ENCODE results near the gene CD7. TPM values are rescaled to one million over a fixed set of nuclear protein-coding genes. Genes with fewer than 3 reads are reported as not detected.

CD7 gene
- polyA plus RNA-seq, 3 donors, result 0.38 to 3.6 (median 0.42) TPM

DNA sequence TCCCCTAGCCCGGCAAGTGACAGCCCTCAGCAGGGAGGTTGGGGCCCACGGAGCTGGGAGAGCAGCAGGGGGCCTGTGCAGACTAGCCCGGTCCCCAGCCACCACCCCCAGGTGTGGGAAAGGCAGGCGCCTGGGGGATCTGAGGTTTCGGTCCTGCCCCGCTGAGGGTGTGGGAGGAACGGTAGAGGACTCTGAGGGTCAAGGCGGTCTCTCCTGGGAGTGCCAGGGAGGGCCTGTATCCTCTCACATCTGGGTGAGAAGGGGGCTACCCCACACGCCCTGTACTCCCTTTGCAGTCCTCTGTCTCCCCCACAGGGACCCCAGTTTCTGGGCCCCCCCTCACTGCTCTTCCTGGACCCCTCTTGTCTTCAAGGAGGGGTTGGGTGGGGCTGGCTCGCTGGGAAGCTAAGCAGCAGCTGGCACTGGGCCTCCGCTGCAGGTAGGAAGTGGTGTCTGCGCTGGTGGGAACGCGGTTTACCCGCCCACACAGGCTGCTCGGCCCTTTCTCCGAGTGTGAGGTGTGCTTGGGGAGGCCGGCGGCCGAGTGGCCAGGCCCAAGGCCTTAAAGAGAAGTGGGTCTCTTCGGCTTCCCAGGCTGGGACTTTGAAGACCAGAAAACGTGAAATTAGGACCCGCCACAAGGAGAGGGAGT lies 15.4 kb downstream of the CD7 start:
- H3K4me2 ChIP-seq (replicated peaks; ENCODE audit: extremely low read depth, low read length, poor library complexity, severe bottlenecking), result no peak overlapping the region

DNA sequence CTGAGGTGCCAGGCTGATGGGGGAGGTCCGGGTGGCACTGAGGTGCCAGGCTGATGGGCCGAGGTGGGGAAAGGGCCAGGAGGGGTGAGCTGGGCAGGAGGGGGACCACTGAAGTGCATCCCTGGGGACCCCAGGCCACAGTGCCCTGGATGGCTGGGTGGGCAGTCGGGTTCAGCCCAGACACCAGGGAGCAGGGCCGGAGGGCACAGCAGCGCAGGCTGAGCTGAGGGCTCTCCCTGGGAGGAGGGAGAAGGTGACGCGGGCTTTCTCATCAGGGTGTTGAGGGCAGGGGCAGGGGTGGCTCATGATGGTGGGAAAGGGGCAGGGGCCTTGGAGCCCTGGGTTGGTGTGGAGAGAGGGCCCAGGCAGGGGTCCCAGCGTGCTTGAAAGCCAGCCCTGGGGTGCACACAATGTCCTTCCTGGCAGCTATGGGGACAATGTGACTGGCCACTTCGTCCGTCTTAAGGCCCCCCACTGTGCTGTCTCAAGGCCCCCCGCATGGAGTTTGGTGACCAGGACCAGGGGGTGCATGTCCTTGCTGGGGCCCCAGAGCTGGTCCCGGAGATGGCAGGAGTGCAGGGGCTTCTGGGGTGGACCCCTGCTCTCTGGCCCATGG lies 16.0 kb downstream of the CD7 start:
- Histone ChIP-seq H3K4me3 (replicated peaks in 1 of 3; ENCODE audit: low read depth in 2 of 3, low read length in 3 of 3) (no peak overlapping the region), H4K20me1 (ENCODE audit: insufficient read depth, low read length) (no peaks in the 10 kb centered on the region), H3K4me1 (ENCODE audit: control insufficient read depth in 1 of 2, insufficient read depth in 2 of 2, low read length in 2 of 2) (peaks cover 21 to 32% of the 10 kb centered on the region in 2 donors), H3K4me2 (replicated peaks; ENCODE audit: extremely low read depth, low read length, poor library complexity, severe bottlenecking) (no peak overlapping the region), H3K36me3 (replicated peaks in 1 of 2; ENCODE audit: control insufficient read depth in 1 of 2, insufficient read depth in 2 of 2, low read length in 2 of 2) (no peaks in the 10 kb centered on the region), H3K27me3 (ENCODE audit: control insufficient read depth in 2 of 2, insufficient read depth in 2 of 2, low read length in 2 of 2) (peaks cover 5 to 40% of the 10 kb centered on the region in 2 donors), H3K79me2 (ENCODE audit: insufficient read depth, low read length) (no peaks in the 10 kb centered on the region), H2AFZ (ENCODE audit: insufficient read depth, low read depth, low read length, poor library complexity, severe bottlenecking) (no peak overlapping the region), H3K27ac (ENCODE audit: low read depth in 1 of 2, low read length in 2 of 2) (no peak overlapping the region), H3K9ac (ENCODE audit: insufficient read depth, low read length, poor library complexity, severe bottlenecking) (no peak overlapping the region), H3K9me3 (replicated peaks in 1 of 2; ENCODE audit: control insufficient read depth in 1 of 2, insufficient read depth in 1 of 2, low read length in 2 of 2) (no peaks in the 10 kb centered on the region)
- Mint-ChIP-seq H3K27me3 (ENCODE audit: low read depth in 3 of 3) (peaks cover 33 to 60% (median 45%) of the 10 kb centered on the region in 3 donors), H3K9me3 (peaks cover 0 to 2% (median 0%) of the 10 kb centered on the region in 7 donors), H3K4me3 (no peak overlapping the region), H3K4me1 (peaks cover 46% of the 10 kb centered on the region), H3K27ac (no peak overlapping the region), H3K36me3 (no peaks in the 10 kb centered on the region)
- intact Hi-C loops (cut with micrococcal nuclease), result no loop called here
- WGBS (ENCODE audit: insufficient coverage), result 91% methylated on average over 10 of the region's 12 CpGs
- DNase-seq, result no peak
- TF ChIP-seq, protein P1, sequence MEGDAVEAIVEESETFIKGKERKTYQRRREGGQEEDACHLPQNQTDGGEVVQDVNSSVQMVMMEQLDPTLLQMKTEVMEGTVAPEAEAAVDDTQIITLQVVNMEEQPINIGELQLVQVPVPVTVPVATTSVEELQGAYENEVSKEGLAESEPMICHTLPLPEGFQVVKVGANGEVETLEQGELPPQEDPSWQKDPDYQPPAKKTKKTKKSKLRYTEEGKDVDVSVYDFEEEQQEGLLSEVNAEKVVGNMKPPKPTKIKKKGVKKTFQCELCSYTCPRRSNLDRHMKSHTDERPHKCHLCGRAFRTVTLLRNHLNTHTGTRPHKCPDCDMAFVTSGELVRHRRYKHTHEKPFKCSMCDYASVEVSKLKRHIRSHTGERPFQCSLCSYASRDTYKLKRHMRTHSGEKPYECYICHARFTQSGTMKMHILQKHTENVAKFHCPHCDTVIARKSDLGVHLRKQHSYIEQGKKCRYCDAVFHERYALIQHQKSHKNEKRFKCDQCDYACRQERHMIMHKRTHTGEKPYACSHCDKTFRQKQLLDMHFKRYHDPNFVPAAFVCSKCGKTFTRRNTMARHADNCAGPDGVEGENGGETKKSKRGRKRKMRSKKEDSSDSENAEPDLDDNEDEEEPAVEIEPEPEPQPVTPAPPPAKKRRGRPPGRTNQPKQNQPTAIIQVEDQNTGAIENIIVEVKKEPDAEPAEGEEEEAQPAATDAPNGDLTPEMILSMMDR (IDR thresholded peaks at IDR 0.05), result no peak

More for the DNA sequence above, 15.4 kb downstream of the CD7 start:
- no peak for DNase-seq
- Histone ChIP-seq H3K9me3 (replicated peaks in 1 of 2; ENCODE audit: control insufficient read depth in 1 of 2, insufficient read depth in 1 of 2, low read length in 2 of 2) (no peaks in the 10 kb centered on the region), H3K79me2 (ENCODE audit: insufficient read depth, low read length) (no peaks in the 10 kb centered on the region), H2AFZ (ENCODE audit: insufficient read depth, low read depth, low read length, poor library complexity, severe bottlenecking) (no peak overlapping the region), H3K4me1 (ENCODE audit: control insufficient read depth in 1 of 2, insufficient read depth in 2 of 2, low read length in 2 of 2) (peaks cover 15 to 26% of the 10 kb centered on the region in 2 donors), H3K36me3 (replicated peaks in 1 of 2; ENCODE audit: control insufficient read depth in 1 of 2, insufficient read depth in 2 of 2, low read length in 2 of 2) (no peaks in the 10 kb centered on the region), H3K27ac (ENCODE audit: low read depth in 1 of 2, low read length in 2 of 2) (no peak overlapping the region), H4K20me1 (ENCODE audit: insufficient read depth, low read length) (no peaks in the 10 kb centered on the region), H3K9ac (ENCODE audit: insufficient read depth, low read length, poor library complexity, severe bottlenecking) (no peak overlapping the region), H3K4me3 (replicated peaks in 1 of 3; ENCODE audit: low read depth in 2 of 3, low read length in 3 of 3) (no peak overlapping the region), H3K27me3 (ENCODE audit: control insufficient read depth in 2 of 2, insufficient read depth in 2 of 2, low read length in 2 of 2) (peaks cover 5 to 40% of the 10 kb centered on the region in 2 donors)
- Mint-ChIP-seq H3K27ac (peak overlapping the region in 2 of 7 donors; percentile 37 to 80), H3K9me3 (peaks cover 0 to 4% (median 2%) of the 10 kb centered on the region in 7 donors), H3K4me1 (peaks cover 39% of the 10 kb centered on the region), H3K27me3 (ENCODE audit: low read depth in 3 of 3) (peaks cover 35 to 65% (median 48%) of the 10 kb centered on the region in 3 donors), H3K36me3 (no peaks in the 10 kb centered on the region), H3K4me3 (peak overlapping the region in 1 of 2 donors; percentile 51)
- TF ChIP-seq, protein P1 (IDR thresholded peaks at IDR 0.05), result no peak
- intact Hi-C loops (cut with micrococcal nuclease), result no loop called here
- WGBS (ENCODE audit: insufficient coverage), result 19% methylated on average over 10 of the region's 23 CpGs

All from CD14-positive monocyte (primary cell).